GM12872 (cell line): ENCODE results near the gene RHBDD1.

Experiments
- CTCF ChIP-seq: IDR thresholded peaks from 3 replicates; pipeline ENCODE4 v1.5.1; 2011; ENCODE audit warnings: low read depth, mild to moderate bottlenecking, low read length, moderate library complexity; ENCODE audit not compliant: insufficient read depth

The RHBDD1 gene

GRCh38 chr2:227043981-227044380, 208.1 kb downstream of the RHBDD1 start:
- no peak for TF ChIP-seq CTCF
